Loucy (cell line): ENCODE results near the gene GRAMD4.

Experiments
- H2AFZ ChIP-seq: fragments of 200-600 bp; sonication (generic); 2 replicates; pipeline ENCODE4 v1.6.0; 2016; ENCODE audit warnings: antibody characterized with exemption, mild to moderate bottlenecking, low read length, moderate library complexity
- H3F3A ChIP-seq: fragments of 200-600 bp; 2 replicates; pipeline ENCODE4 v1.6.0; 2016; ENCODE audit warnings: antibody characterized with exemption, low read depth, mild to moderate bottlenecking
- H3K27me3 ChIP-seq: fragments of 200-600 bp; sonication (generic); 2 replicates; pipeline ENCODE4 v1.6.1; 2014; ENCODE audit warnings: low read length, mild to moderate bottlenecking; ENCODE audit not compliant: insufficient read depth, poor library complexity, severe bottlenecking
- H3K36me3 ChIP-seq: fragments of 200-600 bp; sonication (generic); 2 replicates; pipeline ENCODE4 v1.6.1; 2016; ENCODE audit warnings: low read length; ENCODE audit not compliant: insufficient read depth
- H3K4me1 ChIP-seq: fragments of 200-600 bp; sonication (generic); 2 replicates; pipeline ENCODE4 v1.5.1; 2014; ENCODE audit warnings: low read length, mild to moderate bottlenecking; ENCODE audit not compliant: insufficient read depth, poor library complexity, severe bottlenecking
- H3K4me2 ChIP-seq: fragments of 200-600 bp; sonication (generic); 2 replicates; pipeline ENCODE4 v1.6.0; 2014; ENCODE audit warnings: antibody characterized with exemption, low read length, low read depth, mild to moderate bottlenecking; ENCODE audit not compliant: poor library complexity, severe bottlenecking
- H3K4me3 ChIP-seq: fragments of 200-600 bp; sonication (generic); 2 replicates; pipeline ENCODE4 v1.5.1; 2014; ENCODE audit warnings: low read length, mild to moderate bottlenecking, mixed read lengths; ENCODE audit not compliant: poor library complexity, severe bottlenecking
- H3K79me2 ChIP-seq: fragments of 200-600 bp; sonication (generic); 2 replicates; pipeline ENCODE4 v1.6.1; 2014; ENCODE audit warnings: low read length; ENCODE audit not compliant: insufficient read depth
- H3K9ac ChIP-seq: fragments of 200-600 bp; sonication (generic); 2 replicates; pipeline ENCODE4 v1.6.0; 2014; ENCODE audit warnings: mild to moderate bottlenecking, low read depth, low read length, moderate library complexity; ENCODE audit not compliant: poor library complexity, severe bottlenecking
- H3K9me2 ChIP-seq: fragments of 200-600 bp; sonication (generic); replicated peaks from 2 replicates; pipeline ENCODE4 v1.6.1; 2016; ENCODE audit warnings: low read depth, low read length, mixed read lengths
- H3K9me3 ChIP-seq: fragments of 200-600 bp; sonication (generic); 2 replicates; pipeline ENCODE4 v1.6.1; 2014; ENCODE audit warnings: mild to moderate bottlenecking, antibody characterized with exemption, low read length, low read depth; ENCODE audit not compliant: insufficient read depth
- H4K20me1 ChIP-seq: fragments of 200-600 bp; sonication (generic); 2 replicates; pipeline ENCODE4 v1.6.0; 2014; ENCODE audit warnings: antibody characterized with exemption, low read length, mild to moderate bottlenecking; ENCODE audit not compliant: insufficient read depth, poor library complexity, severe bottlenecking
- CTCF ChIP-seq: fragments of 200-600 bp; sonication (generic); conservative IDR thresholded peaks from 2 replicates; pipeline ENCODE4 v1.5.1; 2014; ENCODE audit warnings: mild to moderate bottlenecking, antibody characterized with exemption, low read length
- EZH2phosphoT487 ChIP-seq: fragments of 200-600 bp; IDR thresholded peaks from 2 replicates; pipeline ENCODE4 v1.6.1; 2018; ENCODE audit warnings: antibody characterized with exemption, mild to moderate bottlenecking, moderate library complexity, borderline replicate concordance

The GRAMD4 gene

GRCh38 chr22:46594947-46595298 lies 25.3 kb upstream of the GRAMD4 start:
- Histone ChIP-seq H3K9me3 (no peaks in the 10 kb centered on the region), H2AFZ (no peak overlapping the region), H3K9ac (no peak overlapping the region), H4K20me1 (no peaks in the 10 kb centered on the region), H3K9me2 (no peaks in the 10 kb centered on the region), H3K4me3 (no peak overlapping the region), H3K27me3 (no peaks in the 10 kb centered on the region), H3K36me3 (no peaks in the 10 kb centered on the region), H3K4me2 (no peak overlapping the region), H3K4me1 (peaks cover 4% of the 10 kb centered on the region), H3K79me2 (no peaks in the 10 kb centered on the region; the same call in 1 of the 2 replicates), H3F3A (no peaks in the 10 kb centered on the region)
- TF ChIP-seq EZH2phosphoT487 = no peak
- no peak for TF ChIP-seq CTCF

GRCh38 chr22:46595545-46595944 lies 24.6 kb upstream of the GRAMD4 start:
- no peaks in the 10 kb centered on the region for H3K27me3 ChIP-seq
- no peak overlapping the region for H3K4me2 ChIP-seq

GRCh38 chr22:46596032-46596441 lies 24.1 kb upstream of the GRAMD4 start:
- Histone ChIP-seq H4K20me1 (no peaks in the 10 kb centered on the region), H3F3A (no peaks in the 10 kb centered on the region), H3K9me3 (no peaks in the 10 kb centered on the region), H3K9ac (no peak overlapping the region), H3K9me2 (no peaks in the 10 kb centered on the region), H3K79me2 (no peaks in the 10 kb centered on the region; the same call in 1 of the 2 replicates), H3K4me2 (no peak overlapping the region), H2AFZ (no peak overlapping the region), H3K4me3 (no peak overlapping the region), H3K27me3 (no peaks in the 10 kb centered on the region), H3K36me3 (no peaks in the 10 kb centered on the region), H3K4me1 (peaks cover 4% of the 10 kb centered on the region)
- TF ChIP-seq CTCF = no peak
- no peak for TF ChIP-seq EZH2phosphoT487

More at GRCh38 chr22:46595545-46595944, 24.6 kb upstream of the GRAMD4 start:
- H3K79me2 ChIP-seq = no peaks in the 10 kb centered on the region; the same call in 1 of the 2 replicates
- H3K9ac ChIP-seq = no peak overlapping the region
- no peaks in the 10 kb centered on the region for H3F3A ChIP-seq
- H4K20me1 ChIP-seq = no peaks in the 10 kb centered on the region
- H3K4me3 ChIP-seq = no peak overlapping the region
- TF ChIP-seq CTCF (no peak), EZH2phosphoT487 (no peak)
- no peaks in the 10 kb centered on the region for H3K9me2 ChIP-seq
- peaks cover 4% of the 10 kb centered on the region for H3K4me1 ChIP-seq
- H2AFZ ChIP-seq = no peak overlapping the region
- H3K9me3 ChIP-seq = no peaks in the 10 kb centered on the region
- no peaks in the 10 kb centered on the region for H3K36me3 ChIP-seq
